NCI-H2107 treated with DMSO at 0.1 percent for 48 hours (cell line): Measurements from ENCODE around the gene PDZK1IP1.
"Not testable (repeated sequence)": the region's sequence is repeated elsewhere in the genome, so short reads cannot be mapped to it uniquely, and the experiment has no call there.

Source experiments
- DNase-seq: peaks from one replicate; lab custom pipeline; 2025; ENCODE audit not compliant: unreplicated experiment; lab: John Stamatoyannopoulos, UW

The PDZK1IP1 gene

GRCh38 chr1:47223921-47224675 lies 34.3 kb upstream of the PDZK1IP1 start:
- DNase-seq = no peak

DNA sequence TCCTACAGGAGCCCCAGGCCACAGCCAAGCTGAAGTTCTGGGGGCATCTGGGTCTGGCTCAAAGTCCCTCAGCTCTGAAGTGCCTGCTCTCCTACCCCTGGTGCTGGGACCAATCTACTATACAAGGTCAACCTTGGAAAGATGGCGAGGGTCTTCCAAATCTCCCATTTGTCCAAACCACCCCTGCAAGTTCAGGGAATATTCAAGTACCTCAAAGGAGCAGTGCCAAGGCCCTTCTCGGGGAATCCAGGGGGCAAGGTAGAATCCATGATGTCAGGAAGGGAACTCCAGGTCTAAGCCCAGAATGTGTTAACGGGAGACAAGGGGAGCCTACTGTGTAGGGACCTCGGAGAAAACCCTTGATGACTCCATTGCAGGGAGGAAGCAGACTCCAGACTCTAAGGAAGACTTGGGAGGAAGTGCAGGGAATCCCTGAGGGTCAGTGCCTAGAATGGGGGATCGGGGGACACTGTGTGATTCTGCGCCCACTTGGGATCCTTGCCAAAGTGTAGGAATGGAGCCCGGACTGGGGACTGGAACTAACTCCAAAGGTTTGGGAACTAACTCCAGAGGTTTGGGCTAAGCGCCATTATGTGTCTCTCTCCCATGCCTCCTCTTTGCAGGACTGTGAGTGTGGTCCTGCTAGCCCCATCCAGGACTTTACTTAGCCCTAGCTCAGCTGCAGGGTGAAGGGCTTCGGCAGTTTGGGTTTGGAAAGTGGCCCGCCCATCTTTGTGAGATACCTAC lies 33.5 kb upstream of the PDZK1IP1 start:
- DNase-seq = no peak

DNA sequence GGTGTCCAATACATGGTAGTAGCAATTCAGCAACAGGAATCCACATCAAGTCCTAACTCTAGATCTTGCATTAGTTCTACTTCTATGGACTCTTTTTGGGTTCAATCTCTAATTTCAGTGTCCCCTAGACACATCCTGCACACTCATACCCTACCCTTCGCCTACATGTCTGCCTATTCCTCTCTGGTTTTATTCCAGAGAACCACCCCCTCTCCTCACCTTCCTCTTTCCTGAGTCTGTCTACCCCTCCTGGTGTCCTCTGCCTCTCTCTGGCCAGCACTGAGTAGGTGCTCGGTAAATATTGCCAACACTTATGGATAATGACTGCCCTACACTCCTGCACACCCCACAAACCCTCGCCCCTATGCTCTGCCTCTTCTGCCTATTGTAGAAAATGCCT lies 32.6 kb upstream of the PDZK1IP1 start:
- DNase-seq = no peak

DNA sequence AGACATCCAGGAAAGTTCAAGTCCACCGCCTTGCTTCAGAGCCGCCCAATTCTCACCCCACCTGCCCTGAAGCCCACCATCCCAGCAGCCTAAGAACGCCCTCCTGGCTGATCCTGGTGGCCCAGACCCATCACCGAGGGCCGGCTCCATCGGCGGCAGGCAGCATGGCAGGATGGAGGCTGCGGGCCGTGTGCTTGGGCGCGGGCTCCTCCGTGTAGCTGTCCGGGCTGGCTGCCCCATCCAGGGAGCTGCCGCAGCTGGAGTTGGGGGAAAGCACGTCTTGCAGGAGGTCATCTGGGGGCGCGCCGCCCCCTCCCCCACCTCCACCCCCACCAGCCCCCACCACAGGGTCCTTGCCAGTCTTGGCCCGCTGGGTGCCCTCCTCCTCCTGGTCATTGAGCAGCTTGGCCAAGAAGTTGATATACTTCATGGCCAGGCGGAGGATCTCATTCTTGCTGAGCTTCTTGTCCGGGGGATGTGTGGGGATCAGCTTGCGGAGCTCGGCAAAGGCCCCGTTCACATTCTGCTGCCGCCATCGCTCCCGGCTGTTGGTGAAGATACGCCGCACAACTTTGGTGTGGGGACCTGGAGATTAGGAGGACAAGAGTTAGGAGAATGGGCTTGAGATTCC lies 29.9 kb upstream of the PDZK1IP1 start:
- DNase-seq = no peak

DNA sequence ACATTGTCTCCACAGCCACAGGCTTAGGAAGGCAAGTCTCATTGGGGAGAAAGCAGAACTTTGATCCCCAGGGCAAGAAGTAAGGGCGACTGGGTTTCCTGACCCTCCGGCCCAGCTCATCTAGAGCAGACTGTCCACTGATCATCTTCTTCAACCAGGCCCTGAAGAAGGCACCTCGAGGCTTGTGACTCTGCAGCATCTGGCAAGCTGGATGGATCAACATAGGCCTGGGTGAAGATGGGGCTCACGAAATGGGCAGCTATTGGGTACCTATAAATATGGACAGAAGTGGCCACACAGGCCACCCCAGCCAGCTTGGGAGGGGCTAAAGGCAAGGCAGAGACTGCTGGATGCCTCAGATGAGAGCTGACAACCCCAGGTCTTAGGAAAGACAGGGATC lies 29.2 kb upstream of the PDZK1IP1 start:
- DNase-seq = no peak

GRCh38 chr1:47216278-47217059 lies 26.6 kb upstream of the PDZK1IP1 start:
- DNase-seq = no peak

DNA sequence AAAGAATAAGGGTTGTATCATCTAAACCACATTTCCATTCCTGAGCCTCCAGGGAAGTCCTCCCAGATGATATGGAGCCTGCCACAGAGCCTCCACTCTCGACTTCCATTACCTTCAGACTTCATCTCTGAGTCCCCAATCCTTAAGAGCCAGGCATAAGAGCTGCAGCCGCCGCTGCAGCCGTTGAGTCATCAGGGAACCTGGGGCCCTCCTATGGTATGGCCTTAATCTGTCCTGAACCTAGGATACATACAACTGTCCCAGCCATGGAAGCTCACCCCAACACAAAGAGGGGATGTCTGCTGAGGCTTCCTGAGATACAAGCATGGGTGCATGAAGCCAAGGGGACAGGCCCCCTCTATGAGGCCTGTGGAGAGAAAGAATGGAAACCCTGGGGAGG lies 25.9 kb upstream of the PDZK1IP1 start:
- no peak for DNase-seq

- no peak for DNase-seq
These were observed 24.7 kb upstream of the PDZK1IP1 start for GRCh38 chr1:47214549-47214948.

GRCh38 chr1:47213230-47213963 lies 23.6 kb upstream of the PDZK1IP1 start:
- no peak for DNase-seq

- no peak for DNase-seq
These were observed 22.9 kb upstream of the PDZK1IP1 start for GRCh38 chr1:47212636-47213229.

- no peak for DNase-seq
These were observed 22.0 kb upstream of the PDZK1IP1 start for GRCh38 chr1:47211796-47212269.

DNA sequence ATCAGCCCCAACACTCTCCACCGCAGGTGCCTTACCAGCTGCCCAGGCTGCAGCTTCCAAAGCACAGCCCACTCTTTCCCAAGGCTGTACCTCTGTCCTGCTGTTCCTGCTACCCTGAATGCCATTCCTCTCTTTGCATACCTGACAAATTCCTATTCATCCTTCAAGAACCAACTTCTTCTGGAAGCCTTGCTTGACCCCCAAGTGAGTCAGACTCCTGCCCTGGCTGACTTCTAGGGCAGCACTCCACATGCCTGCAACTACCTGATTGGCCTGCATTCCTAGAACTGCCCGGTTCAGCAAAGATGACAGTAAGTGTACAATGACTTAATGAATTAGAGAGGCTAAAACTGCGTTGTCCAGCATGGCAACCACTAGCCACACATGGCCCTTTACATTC lies 20.8 kb upstream of the PDZK1IP1 start:
- DNase-seq = no peak

- DNase-seq = no peak
These were observed 20.0 kb upstream of the PDZK1IP1 start for GRCh38 chr1:47209725-47210325.

GRCh38 chr1:47209091-47209490 lies 19.3 kb upstream of the PDZK1IP1 start:
- no peak for DNase-seq

- DNase-seq = no peak
These were observed 18.6 kb upstream of the PDZK1IP1 start for GRCh38 chr1:47208374-47208850.

- no peak for DNase-seq
These were observed 18.1 kb upstream of the PDZK1IP1 start for GRCh38 chr1:47207803-47208373.

- DNase-seq = no peak
These were observed 16.1 kb upstream of the PDZK1IP1 start for GRCh38 chr1:47205918-47206317.

DNA sequence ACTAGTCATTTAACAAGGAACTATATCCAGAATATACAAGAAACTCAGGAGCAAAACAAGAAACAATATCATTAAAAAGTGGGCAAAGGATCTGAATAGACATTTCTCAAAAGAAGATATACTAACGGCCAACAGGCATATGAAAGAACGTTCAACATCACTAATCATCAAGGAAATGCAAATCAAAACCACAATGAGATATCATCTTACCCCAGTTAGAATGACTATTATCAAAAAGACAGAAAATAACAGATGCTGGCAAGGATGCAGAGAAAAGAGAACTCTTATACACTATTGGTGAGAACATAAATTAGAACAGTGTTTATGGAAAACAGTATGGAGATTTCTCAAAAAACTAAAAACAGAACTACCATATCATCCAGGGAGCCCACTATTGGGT lies 13.7 kb upstream of the PDZK1IP1 start:
- not testable (repeated sequence) for DNase-seq

GRCh38 chr1:47201179-47201578 lies 11.3 kb upstream of the PDZK1IP1 start:
- DNase-seq = no peak
